Neural cell (in vitro differentiated cells): ENCODE results near the gene HIVEP3. TPM values are rescaled to one million over a fixed set of nuclear protein-coding genes. Genes with fewer than 3 reads are reported as not detected.

Source experiments
- H2AFZ ChIP-seq: fragments of 200-600, 300-800 bp; sonication (generic), shearing (Covaris generic); 2 replicates; pipeline ENCODE4 v1.6.0; 2014; ENCODE audit warnings: low read depth, mild to moderate bottlenecking, antibody characterized with exemption, low read length, moderate library complexity
- H3F3A ChIP-seq: fragments of 200-600 bp; shearing (Covaris generic); 2 replicates; pipeline ENCODE4 v1.6.1; 2016; ENCODE audit warnings: mild to moderate bottlenecking, moderate library complexity, mixed read lengths, antibody characterized with exemption, low read length; ENCODE audit not compliant: insufficient read depth, poor library complexity, severe bottlenecking
- H3K27ac ChIP-seq: fragments of 200-600, 300-800 bp; sonication (generic), shearing (Covaris generic); 2 replicates; pipeline ENCODE4 v1.5.1; 2014; ENCODE audit warnings: mild to moderate bottlenecking, low read length, moderate library complexity
- H3K27me3 ChIP-seq: fragments of 300-800, 200-600 bp; sonication (generic), shearing (Covaris generic); 2 replicates; pipeline ENCODE4 v1.6.0; 2014; ENCODE audit warnings: mild to moderate bottlenecking, low read depth, low read length, moderate library complexity; ENCODE audit not compliant: insufficient read depth
- H3K36me3 ChIP-seq: fragments of 300-800, 200-600 bp; sonication (generic), shearing (Covaris generic); 2 replicates; pipeline ENCODE4 v1.5.1; 2014; ENCODE audit warnings: mild to moderate bottlenecking, antibody characterized with exemption, low read length, moderate library complexity; ENCODE audit not compliant: insufficient read depth
- H3K4me2 ChIP-seq: fragments of 300-800, 200-600 bp; sonication (generic), shearing (Covaris generic); 2 replicates; pipeline ENCODE4 v1.6.0; 2014; ENCODE audit warnings: mild to moderate bottlenecking, low read length
- H3K4me3 ChIP-seq: fragments of 300-800, 200-600 bp; sonication (generic), shearing (Covaris generic); 2 replicates; pipeline ENCODE4 v1.5.1; 2014; ENCODE audit warnings: mild to moderate bottlenecking, low read length, moderate library complexity
- H3K79me2 ChIP-seq: fragments of 200-600 bp; shearing (Covaris generic); replicated peaks from 2 replicates; pipeline ENCODE4 v1.6.0; 2014; ENCODE audit warnings: mild to moderate bottlenecking, low read length, moderate library complexity; ENCODE audit not compliant: insufficient read depth
- H3K9ac ChIP-seq: fragments of 300-800, 200-600 bp; sonication (generic), shearing (Covaris generic); 2 replicates; pipeline ENCODE4 v1.6.1; 2016; ENCODE audit warnings: mild to moderate bottlenecking, low read length, mixed read lengths
- H3K9me2 ChIP-seq: fragments of 200-600 bp; shearing (Covaris generic); 2 replicates; pipeline ENCODE4 v1.6.1; 2016; ENCODE audit warnings: mild to moderate bottlenecking, low read length, mixed read lengths; ENCODE audit not compliant: insufficient read depth
- H3K9me3 ChIP-seq: fragments of 200-600, 300-800 bp; sonication (generic), shearing (Covaris generic); 2 replicates; pipeline ENCODE4 v1.6.1; 2016; ENCODE audit warnings: mild to moderate bottlenecking, mixed run types, low read length, moderate library complexity, mixed read lengths
- H4K20me1 ChIP-seq: fragments of 200-600 bp; shearing (Covaris generic); 2 replicates; pipeline ENCODE4 v1.6.1; 2016; ENCODE audit warnings: mild to moderate bottlenecking, mixed run types; ENCODE audit not compliant: insufficient read depth
- CTCF ChIP-seq: fragments of 450-650 bp; IDR thresholded peaks from 2 replicates; pipeline ENCODE4 v1.5.1; 2014; ENCODE audit warnings: antibody characterized with exemption, mild to moderate bottlenecking, moderate library complexity; ENCODE audit not compliant: poor library complexity, severe bottlenecking
- EP300 ChIP-seq: fragments of 450-650 bp; conservative IDR thresholded peaks from 2 replicates; pipeline ENCODE4 v1.6.1; 2014; ENCODE audit warnings: antibody characterized with exemption, mild to moderate bottlenecking, moderate library complexity; ENCODE audit not compliant: poor library complexity, severe bottlenecking
- EZH2 ChIP-seq: fragments of 200-600, 300-800 bp; shearing (Covaris generic), sonication (generic); IDR thresholded peaks from 2 replicates; pipeline ENCODE4 v1.6.1; 2014; ENCODE audit warnings: antibody characterized with exemption, low read length, borderline replicate concordance, mild to moderate bottlenecking; ENCODE audit not compliant: insufficient read depth, poor library complexity, severe bottlenecking
- MXI1 ChIP-seq: fragments of 450-650 bp; conservative IDR thresholded peaks from 2 replicates; pipeline ENCODE4 v1.6.1; 2014; ENCODE audit warnings: antibody characterized with exemption, mild to moderate bottlenecking; ENCODE audit not compliant: poor library complexity, severe bottlenecking
- POLR2AphosphoS5 ChIP-seq: IDR thresholded peaks from 2 replicates; pipeline ENCODE4 v1.6.1; 2012
- RAD21 ChIP-seq: fragments of 450-650 bp; conservative IDR thresholded peaks from 2 replicates; pipeline ENCODE4 v1.6.1; 2014; ENCODE audit warnings: antibody characterized with exemption, mild to moderate bottlenecking, moderate library complexity
- REST ChIP-seq: IDR thresholded peaks from 2 replicates; pipeline ENCODE4 v1.6.1; 2012; ENCODE audit warnings: borderline replicate concordance
- SMC3 ChIP-seq: fragments of 450-650 bp; conservative IDR thresholded peaks from 2 replicates; pipeline ENCODE4 v1.6.1; 2014; ENCODE audit warnings: antibody characterized with exemption, mild to moderate bottlenecking, moderate library complexity; ENCODE audit not compliant: poor library complexity
- TAF1 ChIP-seq: IDR thresholded peaks from 2 replicates; pipeline ENCODE4 v1.6.1; 2012; ENCODE audit warnings: low read depth
- polyA plus RNA-seq: library from polyadenylated mRNA; depleted of rRNA; stranded (reverse); fragments of >200 nt; gene quantifications from 2 replicates; pipeline ENCODE4 v1.2.3, GENCODE V29; 2014

HIVEP3 gene
- polyA plus RNA-seq, 1 donor from 2014 or later = 2.6 TPM

- no peak overlapping the region for H2AFZ ChIP-seq
- H3K4me2 ChIP-seq = no peak overlapping the region
- no peak overlapping the region for H3K27ac ChIP-seq
- no peak overlapping the region for H3K4me3 ChIP-seq
- H3K9me3 ChIP-seq = no peaks in the 10 kb centered on the region
- no peak for TF ChIP-seq TAF1
- TF ChIP-seq SMC3 = no peak
- TF ChIP-seq EZH2 = no peak
- TF ChIP-seq REST = no peak
- TF ChIP-seq POLR2AphosphoS5 = no peak
- no peak for TF ChIP-seq MXI1
- no peak for TF ChIP-seq EP300
- no peak for TF ChIP-seq CTCF
- peaks cover 15% of the 10 kb centered on the region for H3K27me3 ChIP-seq
- H3K79me2 ChIP-seq = no peaks in the 10 kb centered on the region
- H3K9me2 ChIP-seq = no peaks in the 10 kb centered on the region
- H4K20me1 ChIP-seq = no peaks in the 10 kb centered on the region
- H3K36me3 ChIP-seq = no peaks in the 10 kb centered on the region
- H3F3A ChIP-seq = no peaks in the 10 kb centered on the region
- no peak overlapping the region for H3K9ac ChIP-seq
These were observed 434.7 kb downstream of the HIVEP3 start for GRCh38 chr1:41483960-41484401.

GRCh38 chr1:41483001-41483850 is 435.5 kb downstream of the HIVEP3 start:
- Histone ChIP-seq H3K9me2 (no peaks in the 10 kb centered on the region), H3K79me2 (no peaks in the 10 kb centered on the region), H2AFZ (no peak overlapping the region), H3K9me3 (no peaks in the 10 kb centered on the region), H3K36me3 (no peaks in the 10 kb centered on the region), H3K27me3 (peaks cover 15% of the 10 kb centered on the region), H3K4me2 (no peak overlapping the region), H3K9ac (no peak overlapping the region), H3K27ac (no peak overlapping the region), H3F3A (no peaks in the 10 kb centered on the region), H4K20me1 (no peaks in the 10 kb centered on the region), H3K4me3 (no peak overlapping the region)
- TF ChIP-seq EZH2 (no peak), CTCF (no peak), EP300 (no peak), SMC3 (no peak), REST (no peak), POLR2AphosphoS5 (no peak), MXI1 (no peak), TAF1 (no peak), RAD21 (no peak)
